Measurements from ENCODE around the gene C11orf91.

DNA sequence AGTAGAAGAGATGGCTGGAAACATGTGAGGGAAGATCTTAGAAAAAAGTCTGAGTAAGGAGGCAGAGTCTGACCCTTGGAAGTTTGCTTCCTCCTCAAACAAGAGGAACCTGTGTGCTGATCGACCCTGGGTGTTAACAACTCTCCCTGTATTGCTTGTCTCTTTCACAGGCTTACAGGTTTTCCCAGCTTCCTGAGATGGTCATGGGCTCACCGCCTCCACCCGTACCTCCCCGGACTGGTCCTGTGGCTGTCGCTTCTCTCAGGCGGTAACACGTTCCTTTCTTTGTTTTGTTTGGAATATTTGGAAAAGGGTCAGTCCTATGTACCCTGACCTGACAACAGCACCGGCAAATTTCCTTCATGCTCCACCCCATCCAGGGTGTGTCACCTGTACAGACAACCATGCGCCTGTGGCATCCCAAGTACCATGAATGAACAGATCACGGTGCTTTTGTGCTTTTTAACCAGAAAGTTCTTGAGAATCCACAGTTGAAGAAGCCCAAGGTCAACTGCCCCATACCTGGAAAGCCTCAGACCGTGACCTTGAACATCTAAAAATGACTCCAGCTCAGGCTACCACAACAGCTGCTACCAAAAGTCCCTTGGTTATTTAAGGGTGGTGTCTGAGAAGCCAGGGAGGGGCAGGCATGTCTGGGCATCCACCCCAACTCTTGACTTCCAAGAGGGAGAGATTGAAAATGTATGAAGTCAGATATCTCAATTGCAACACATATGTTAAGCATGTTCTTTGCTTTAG is 44.6 kb downstream of the C11orf91 start:
- TF ChIP-seq POLR2AphosphoS5 (IDR thresholded peaks at IDR 0.05; ENCODE audit: low read depth, low read length) (no peak), TAF1 (IDR thresholded peaks at IDR 0.05; ENCODE audit: borderline replicate concordance, low read depth, low read length) (no peak), POLR2A (IDR thresholded peaks at IDR 0.05; ENCODE audit: low read depth, low read length) (no peak)

All from GM12892 (cell line).